ENCODE measurements around the gene MYBPC1.

The MYBPC1 gene

DNA sequence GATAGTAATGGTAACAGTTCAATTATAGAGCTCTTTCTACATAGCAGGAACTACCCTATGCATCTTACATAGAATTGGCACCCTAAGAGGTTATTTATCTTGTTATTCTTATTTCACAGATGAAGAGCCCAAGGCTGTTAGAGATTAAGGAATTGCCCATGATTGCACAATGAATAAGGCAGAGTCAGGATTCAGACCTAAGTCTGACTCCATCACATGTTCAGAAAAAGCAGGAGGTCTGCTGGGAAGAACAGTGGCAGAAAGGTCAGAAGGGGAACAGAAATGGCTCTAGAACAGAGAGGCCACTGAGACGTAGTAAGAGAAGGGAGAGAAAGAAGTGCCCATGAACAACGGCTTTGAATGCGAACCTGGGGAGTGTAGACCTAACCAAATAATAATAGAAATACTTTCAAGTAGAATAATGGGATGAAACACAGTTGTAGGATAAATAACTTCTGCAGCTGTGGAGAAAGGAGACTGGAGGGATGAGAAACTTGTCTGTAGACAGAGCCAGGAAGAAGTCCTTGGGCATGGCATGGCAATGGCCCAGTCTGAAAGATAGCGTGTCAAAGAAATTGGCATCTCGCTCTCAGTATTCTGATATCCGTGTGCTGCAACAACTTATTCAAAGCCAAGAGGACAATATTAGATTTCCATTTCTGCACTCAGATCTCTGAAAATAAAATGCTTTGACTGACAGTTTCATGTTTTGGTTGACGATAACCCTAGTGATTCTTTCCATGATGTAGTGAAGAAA lies 17.6 kb downstream of the MYBPC1 start:
- intact Hi-C loops (cut with DNase I; ENCODE audit: low total_unique reads), result no loop called here
- no peaks in the 10 kb centered on the region for H3K36me3 ChIP-seq

DNA sequence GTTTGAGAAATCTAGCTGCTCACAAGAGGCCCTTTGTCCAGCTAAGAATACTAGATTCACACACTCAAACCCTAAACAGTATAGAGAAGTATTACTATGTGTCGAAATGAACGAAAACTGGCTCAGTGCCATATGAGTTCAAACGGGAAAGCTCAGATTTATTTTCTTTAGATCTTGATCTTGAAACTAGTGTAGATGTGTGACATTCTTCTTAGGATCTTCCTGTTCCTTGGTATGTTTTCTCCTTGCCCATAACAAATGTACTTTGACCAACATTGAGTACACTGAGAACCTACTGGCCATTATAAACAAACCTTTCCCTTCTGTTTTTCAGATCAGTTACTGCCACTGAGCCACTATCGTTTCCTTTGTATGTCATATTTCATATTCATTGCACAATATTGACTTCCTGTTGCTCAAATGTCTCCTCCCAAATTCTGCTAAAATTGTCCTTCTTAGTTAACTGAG lies 21.3 kb downstream of the MYBPC1 start:
- Histone ChIP-seq H3K36me3 (no peaks in the 10 kb centered on the region), H3K4me1 (peaks cover 0 to 21% (median 6%) of the 10 kb centered on the region in 4 donors), H3K4me3 (no peak overlapping the region), H3K27me3 (no peaks in the 10 kb centered on the region), H3K27ac (peak overlapping the region in 1 of 2 donors; percentile 8), H3K9me3 (no peaks in the 10 kb centered on the region)
- intact Hi-C loops (cut with DNase I; ENCODE audit: low total_unique reads), result no loop called here
- no peak for DNase-seq
- TF ChIP-seq, protein P1, sequence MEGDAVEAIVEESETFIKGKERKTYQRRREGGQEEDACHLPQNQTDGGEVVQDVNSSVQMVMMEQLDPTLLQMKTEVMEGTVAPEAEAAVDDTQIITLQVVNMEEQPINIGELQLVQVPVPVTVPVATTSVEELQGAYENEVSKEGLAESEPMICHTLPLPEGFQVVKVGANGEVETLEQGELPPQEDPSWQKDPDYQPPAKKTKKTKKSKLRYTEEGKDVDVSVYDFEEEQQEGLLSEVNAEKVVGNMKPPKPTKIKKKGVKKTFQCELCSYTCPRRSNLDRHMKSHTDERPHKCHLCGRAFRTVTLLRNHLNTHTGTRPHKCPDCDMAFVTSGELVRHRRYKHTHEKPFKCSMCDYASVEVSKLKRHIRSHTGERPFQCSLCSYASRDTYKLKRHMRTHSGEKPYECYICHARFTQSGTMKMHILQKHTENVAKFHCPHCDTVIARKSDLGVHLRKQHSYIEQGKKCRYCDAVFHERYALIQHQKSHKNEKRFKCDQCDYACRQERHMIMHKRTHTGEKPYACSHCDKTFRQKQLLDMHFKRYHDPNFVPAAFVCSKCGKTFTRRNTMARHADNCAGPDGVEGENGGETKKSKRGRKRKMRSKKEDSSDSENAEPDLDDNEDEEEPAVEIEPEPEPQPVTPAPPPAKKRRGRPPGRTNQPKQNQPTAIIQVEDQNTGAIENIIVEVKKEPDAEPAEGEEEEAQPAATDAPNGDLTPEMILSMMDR (IDR thresholded peaks at IDR 0.05), result no peak

More for the DNA sequence above, 17.6 kb downstream of the MYBPC1 start:
- H3K4me1 ChIP-seq, result peaks cover 0 to 11% (median 2%) of the 10 kb centered on the region in 4 donors
- no peaks in the 10 kb centered on the region for H3K27me3 ChIP-seq
- TF ChIP-seq, protein P1 (IDR thresholded peaks at IDR 0.05), result no peak
- no peak for DNase-seq
- H3K27ac ChIP-seq, result peak overlapping the region in 1 of 2 donors; percentile 18
- H3K4me3 ChIP-seq, result no peak overlapping the region
- H3K9me3 ChIP-seq, result no peaks in the 10 kb centered on the region

GRCh38 chr12:101619026-101619786 lies 24.4 kb downstream of the MYBPC1 start:
- intact Hi-C loops (cut with DNase I; ENCODE audit: low total_unique reads), result no loop called here
- Histone ChIP-seq H3K27me3 (peaks cover 0 to 3% of the 10 kb centered on the region in 2 donors), H3K4me1 (peaks cover 0 to 14% (median 6%) of the 10 kb centered on the region in 4 donors), H3K9me3 (no peaks in the 10 kb centered on the region), H3K27ac (no peak overlapping the region), H3K4me3 (no peak overlapping the region), H3K36me3 (no peaks in the 10 kb centered on the region)
- TF ChIP-seq, protein P1 (IDR thresholded peaks at IDR 0.05), result no peak
- no peak for DNase-seq

DNA sequence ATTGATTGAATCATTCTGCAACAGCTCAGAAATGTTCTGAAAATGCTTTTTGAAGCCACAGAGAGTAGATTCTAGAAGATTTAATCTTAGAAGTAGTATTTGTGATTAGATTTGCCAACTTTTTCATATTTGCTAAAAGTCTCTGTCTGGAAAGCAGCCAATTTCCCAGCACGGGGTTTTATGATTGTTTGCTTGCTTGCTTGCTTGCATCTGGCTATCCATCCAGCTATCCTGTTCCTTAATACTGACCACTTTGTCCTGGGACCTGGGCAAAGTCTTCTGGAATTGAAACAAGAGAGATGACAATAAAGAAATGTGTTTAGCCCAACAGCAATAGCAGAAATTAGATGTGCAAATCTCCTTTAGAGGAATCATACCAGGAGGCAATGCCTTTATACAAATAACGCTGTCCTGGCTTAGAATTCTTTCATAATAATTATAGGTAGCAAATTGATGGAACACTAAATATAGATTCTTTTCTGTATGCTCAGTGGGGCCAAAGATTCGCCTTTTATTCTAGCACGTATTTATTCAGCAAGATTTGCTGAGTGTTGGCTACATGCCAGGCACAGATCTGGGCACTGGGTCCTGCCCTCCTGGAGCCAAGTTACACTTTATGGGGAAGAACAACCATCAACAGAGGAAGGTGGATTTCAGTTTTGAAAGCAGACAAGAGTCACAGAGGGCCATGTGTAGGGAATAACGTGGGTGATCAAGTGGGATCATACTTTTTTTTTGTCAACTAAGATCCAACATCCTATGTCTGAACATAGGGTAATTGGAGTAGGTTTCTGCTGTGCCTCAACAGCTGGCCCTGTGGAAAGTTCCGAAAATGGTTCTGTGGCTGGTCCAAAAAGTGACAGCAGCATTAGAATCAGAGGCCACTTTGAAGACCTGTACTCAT lies 25.3 kb downstream of the MYBPC1 start:
- intact Hi-C loops (cut with DNase I; ENCODE audit: low total_unique reads), result no loop called here
- peaks cover 0 to 14% (median 6%) of the 10 kb centered on the region in 4 donors for H3K4me1 ChIP-seq
- H3K27me3 ChIP-seq, result peaks cover 0 to 3% of the 10 kb centered on the region in 2 donors
- no peak overlapping the region for H3K4me3 ChIP-seq
- no peaks in the 10 kb centered on the region for H3K36me3 ChIP-seq
- no peak overlapping the region for H3K27ac ChIP-seq
- H3K9me3 ChIP-seq, result no peaks in the 10 kb centered on the region
- TF ChIP-seq, protein P1 (IDR thresholded peaks at IDR 0.05), result no peak
- peak in 1 of 2 donors; percentile 24 for DNase-seq

DNA sequence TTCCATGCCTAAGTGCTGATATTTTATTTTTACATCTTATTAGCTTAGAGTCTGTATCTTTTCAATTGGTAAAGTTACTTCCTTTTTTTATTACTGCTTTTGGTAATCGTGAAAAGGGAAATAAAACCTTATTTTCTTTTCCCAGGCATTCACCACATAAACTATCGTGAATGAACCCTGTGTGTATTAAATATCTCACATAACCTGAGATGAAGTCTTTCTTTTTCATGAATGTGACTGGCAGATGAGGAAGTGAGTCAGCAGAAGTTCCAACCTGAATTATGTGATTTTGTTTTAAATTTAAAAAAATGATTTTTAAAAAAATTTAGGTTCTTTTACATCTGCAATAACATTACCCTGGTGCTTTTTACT lies 26.0 kb downstream of the MYBPC1 start:
- H3K9me3 ChIP-seq, result no peaks in the 10 kb centered on the region
- no peak overlapping the region for H3K27ac ChIP-seq
- H3K4me3 ChIP-seq, result no peak overlapping the region
- H3K4me1 ChIP-seq, result peaks cover 0 to 14% (median 5%) of the 10 kb centered on the region in 4 donors
- TF ChIP-seq, protein P1 (IDR thresholded peaks at IDR 0.05), result no peak
- peaks cover 0 to 3% of the 10 kb centered on the region in 2 donors for H3K27me3 ChIP-seq
- H3K36me3 ChIP-seq, result no peaks in the 10 kb centered on the region
- DNase-seq, result no peak
- intact Hi-C loops (cut with DNase I; ENCODE audit: low total_unique reads), result no loop called here
